Adipocyte (in vitro differentiated cells): ENCODE measurements around the gene MGME1.

Experiments used
- DNase-seq: peaks from one replicate; pipeline ENCODE4 v3.0.0-alpha.2; 2015; ENCODE audit warnings: low read depth
- H3K27me3 ChIP-seq: replicated peaks from 2 replicates; pipeline ENCODE4 v1.7.0; 2013; ENCODE audit warnings: mild to moderate bottlenecking, low read length, moderate library complexity; ENCODE audit not compliant: control insufficient read depth, insufficient read depth
- H3K36me3 ChIP-seq: 2 replicates; pipeline ENCODE4 v1.7.0; 2013; ENCODE audit warnings: low read length, mild to moderate bottlenecking, moderate library complexity; ENCODE audit not compliant: control insufficient read depth, insufficient read depth, severe bottlenecking
- H3K4me1 ChIP-seq: 2 replicates; pipeline ENCODE4 v1.7.0; 2013; ENCODE audit warnings: mild to moderate bottlenecking, low read length, moderate library complexity; ENCODE audit not compliant: control insufficient read depth, insufficient read depth
- H3K4me3 ChIP-seq: 2 replicates; pipeline ENCODE4 v1.7.0; 2013; ENCODE audit warnings: mild to moderate bottlenecking, low read length, moderate library complexity
- H3K9ac ChIP-seq: 2 replicates; pipeline ENCODE4 v1.7.0; 2013; ENCODE audit warnings: mild to moderate bottlenecking, low read length, moderate library complexity
- H3K9me3 ChIP-seq: 2 replicates; pipeline ENCODE4 v1.7.0; 2013; ENCODE audit warnings: mild to moderate bottlenecking, low read length, moderate library complexity; ENCODE audit not compliant: control insufficient read depth

The MGME1 gene

DNA sequence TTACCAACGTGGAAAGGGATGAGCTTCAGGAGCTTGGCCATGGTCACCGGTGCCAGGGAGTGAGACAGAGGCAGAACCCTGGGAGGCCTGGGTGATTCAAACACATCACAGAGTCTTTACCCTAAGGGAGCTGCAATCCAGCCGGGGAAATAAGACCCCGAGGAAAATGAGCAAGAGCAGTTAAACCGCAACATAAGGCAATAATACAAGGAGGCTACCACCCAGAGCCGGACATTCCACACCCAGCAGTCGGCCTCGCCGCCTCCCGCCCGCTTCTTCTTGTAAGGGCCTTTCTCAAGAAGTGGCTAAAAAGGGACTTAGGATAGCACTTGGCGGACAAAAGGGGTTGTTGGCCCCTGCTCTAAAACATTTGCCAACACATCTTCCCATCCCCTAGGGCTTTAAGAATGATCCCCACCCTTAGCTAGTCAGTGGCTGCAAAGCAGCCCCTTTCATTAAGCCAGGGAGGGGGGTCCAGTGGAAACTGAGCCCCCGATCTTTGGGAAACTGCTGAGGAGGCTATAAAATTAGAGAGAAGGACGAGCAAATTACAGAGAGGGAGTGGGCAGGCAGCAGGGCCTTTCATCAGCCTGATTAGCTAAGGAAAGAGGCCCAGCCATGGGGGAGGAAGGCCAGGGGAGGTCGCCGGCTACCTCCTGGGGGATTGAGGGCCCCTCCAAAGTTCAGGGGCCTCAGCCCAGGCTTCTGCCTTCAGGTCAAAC, 34.5 kb upstream of the MGME1 start:
- H3K36me3 ChIP-seq = no peaks in the 10 kb centered on the region
- no peak overlapping the region for H3K4me3 ChIP-seq
- peak overlapping the region; percentile 20 for H3K9ac ChIP-seq
- DNase-seq = peak; percentile 71
- peaks cover 6% of the 10 kb centered on the region for H3K9me3 ChIP-seq
- H3K27me3 ChIP-seq = no peaks in the 10 kb centered on the region
- peaks cover 42% of the 10 kb centered on the region for H3K4me1 ChIP-seq

DNA sequence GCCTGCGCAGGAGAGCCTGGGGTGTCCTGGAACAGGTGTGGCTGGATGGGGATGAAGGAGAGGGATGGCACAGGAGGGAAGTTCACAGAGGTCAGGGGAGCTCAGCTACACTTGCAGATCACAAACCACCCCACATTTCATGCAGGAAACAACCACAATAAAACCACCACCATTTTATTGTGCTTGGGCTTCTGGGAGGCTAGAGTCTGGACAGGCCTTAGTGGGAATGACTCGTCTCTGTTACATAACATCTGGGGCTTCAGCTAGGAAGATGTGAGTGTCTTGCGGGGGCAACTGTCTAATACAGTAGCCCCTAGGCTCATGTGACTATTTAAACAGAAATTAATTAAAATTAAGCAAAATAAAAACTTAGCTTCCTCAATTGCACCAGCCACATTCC, 33.6 kb upstream of the MGME1 start:
- DNase-seq = no peak
- H3K9ac ChIP-seq = no peak overlapping the region
- H3K36me3 ChIP-seq = peaks cover 1% of the 10 kb centered on the region
- H3K9me3 ChIP-seq = peaks cover 6% of the 10 kb centered on the region
- no peaks in the 10 kb centered on the region for H3K27me3 ChIP-seq
- peaks cover 42% of the 10 kb centered on the region for H3K4me1 ChIP-seq
- H3K4me3 ChIP-seq = no peak overlapping the region

GRCh38 chr20:17935761-17936160, 33.1 kb upstream of the MGME1 start:
- Histone ChIP-seq H3K9me3 (peaks cover 6% of the 10 kb centered on the region), H3K4me3 (peak overlapping the region; percentile 55), H3K27me3 (no peaks in the 10 kb centered on the region), H3K4me1 (peaks cover 42% of the 10 kb centered on the region), H3K9ac (no peak overlapping the region), H3K36me3 (peaks cover 7% of the 10 kb centered on the region)
- no peak for DNase-seq

- DNase-seq = no peak
Measured at GRCh38 chr20:17936286-17936760, 32.5 kb upstream of the MGME1 start.

GRCh38 chr20:17936761-17937732, 31.8 kb upstream of the MGME1 start:
- Histone ChIP-seq H3K36me3 (peaks cover 20% of the 10 kb centered on the region), H3K9ac (peak overlapping the region; percentile 65), H3K27me3 (no peaks in the 10 kb centered on the region), H3K4me1 (peaks cover 42% of the 10 kb centered on the region), H3K9me3 (no peaks in the 10 kb centered on the region), H3K4me3 (peak overlapping the region; percentile 55)
- peak; percentile 76 for DNase-seq

More at GRCh38 chr20:17936286-17936760, 32.5 kb upstream of the MGME1 start:
- Histone ChIP-seq H3K4me1 (peaks cover 42% of the 10 kb centered on the region), H3K9ac (peak overlapping the region; percentile 65), H3K4me3 (peak overlapping the region; percentile 55), H3K9me3 (peaks cover 3% of the 10 kb centered on the region), H3K36me3 (peaks cover 13% of the 10 kb centered on the region), H3K27me3 (no peaks in the 10 kb centered on the region)

DNA sequence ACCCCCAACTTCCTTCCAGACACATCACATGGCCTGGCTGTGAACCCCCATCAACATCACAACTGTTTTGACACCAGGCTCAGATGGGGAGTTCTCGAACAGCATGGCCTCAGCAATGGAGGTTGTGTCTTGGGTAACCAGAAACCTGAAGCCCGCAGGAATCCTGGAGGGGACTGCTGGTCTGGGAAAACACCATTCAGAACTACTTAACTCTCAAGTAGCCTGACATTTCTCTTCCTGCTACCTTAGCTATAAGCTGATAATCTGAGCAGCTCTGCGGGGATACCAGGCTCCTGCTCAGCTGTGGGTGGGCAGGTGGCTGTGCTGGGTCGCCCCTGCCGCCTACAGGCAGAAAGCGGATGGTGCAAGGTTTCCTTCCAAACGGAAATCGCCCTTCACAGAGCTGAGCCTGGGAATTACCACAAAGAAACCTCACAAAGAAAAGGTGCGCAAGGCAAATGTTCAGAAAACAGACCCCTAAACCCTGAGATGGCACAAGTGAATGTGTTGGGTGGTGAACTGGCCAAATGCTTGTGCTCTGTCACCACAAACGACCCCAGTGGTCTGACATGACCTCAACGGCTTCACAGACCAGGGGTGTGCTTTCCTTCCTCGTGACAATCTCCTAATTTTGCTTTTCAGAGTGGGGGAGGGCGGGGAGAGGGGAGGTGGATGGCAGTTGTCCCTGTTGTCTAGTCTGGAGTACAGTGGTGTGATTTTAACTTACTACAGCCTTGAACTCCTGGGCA, 29.8 kb upstream of the MGME1 start:
- Histone ChIP-seq H3K9ac (peak overlapping the region; percentile 13), H3K4me3 (no peak overlapping the region), H3K36me3 (peaks cover 40% of the 10 kb centered on the region), H3K27me3 (no peaks in the 10 kb centered on the region), H3K4me1 (peaks cover 32% of the 10 kb centered on the region), H3K9me3 (no peaks in the 10 kb centered on the region)
- peak; percentile 80 for DNase-seq

GRCh38 chr20:17939622-17940223, 29.1 kb upstream of the MGME1 start:
- H3K36me3 ChIP-seq = peaks cover 45% of the 10 kb centered on the region
- H3K4me1 ChIP-seq = peaks cover 25% of the 10 kb centered on the region
- H3K9ac ChIP-seq = peak overlapping the region; percentile 13
- no peaks in the 10 kb centered on the region for H3K27me3 ChIP-seq
- DNase-seq = no peak
- no peaks in the 10 kb centered on the region for H3K9me3 ChIP-seq
- no peak overlapping the region for H3K4me3 ChIP-seq

DNA sequence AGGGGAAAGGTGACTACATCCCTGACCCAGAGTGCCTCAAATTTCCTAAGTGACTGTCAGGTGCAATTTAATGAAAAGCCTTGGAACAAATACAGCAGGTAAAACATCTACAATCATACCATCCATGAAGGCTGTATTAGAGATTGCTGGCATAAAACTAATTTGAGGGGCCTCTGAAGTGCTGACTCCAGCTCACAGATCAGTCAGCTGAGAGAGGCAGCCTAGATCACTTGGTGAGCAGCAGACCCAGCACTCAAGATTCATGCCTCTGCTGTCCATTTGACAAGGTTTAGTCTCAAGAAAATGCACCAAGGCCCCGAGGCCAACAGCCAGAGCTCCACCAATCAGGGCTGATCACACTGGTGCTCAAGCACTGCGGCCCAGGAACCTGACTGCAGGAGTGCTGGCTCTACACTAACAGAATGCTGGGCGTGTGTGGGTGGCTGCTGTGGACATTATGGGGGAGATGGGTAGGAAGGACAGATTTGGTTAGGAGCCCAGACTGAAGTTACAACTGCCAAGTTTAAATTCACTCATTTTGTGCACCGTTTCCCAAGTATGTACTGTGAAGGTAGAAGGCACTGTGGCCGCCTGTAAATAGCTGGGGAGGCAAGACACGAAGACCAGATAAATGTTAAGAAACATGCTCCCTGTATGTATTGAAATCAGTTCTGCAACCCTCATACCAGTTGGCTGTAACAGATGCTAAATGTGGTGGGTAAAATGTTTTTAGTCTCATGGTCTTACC, 28.4 kb upstream of the MGME1 start:
- H3K36me3 ChIP-seq = peaks cover 52% of the 10 kb centered on the region
- peaks cover 23% of the 10 kb centered on the region for H3K4me1 ChIP-seq
- H3K4me3 ChIP-seq = no peak overlapping the region
- H3K27me3 ChIP-seq = no peaks in the 10 kb centered on the region
- H3K9ac ChIP-seq = no peak overlapping the region
- no peak for DNase-seq
- no peaks in the 10 kb centered on the region for H3K9me3 ChIP-seq

- H3K9ac ChIP-seq = no peak overlapping the region
- peaks cover 60% of the 10 kb centered on the region for H3K36me3 ChIP-seq
- no peaks in the 10 kb centered on the region for H3K27me3 ChIP-seq
- peaks cover 18% of the 10 kb centered on the region for H3K4me1 ChIP-seq
- H3K4me3 ChIP-seq = no peak overlapping the region
- no peaks in the 10 kb centered on the region for H3K9me3 ChIP-seq
- no peak for DNase-seq
Measured at GRCh38 chr20:17941087-17941825, 27.6 kb upstream of the MGME1 start.

- Histone ChIP-seq H3K9me3 (no peaks in the 10 kb centered on the region), H3K4me1 (peaks cover 12% of the 10 kb centered on the region), H3K36me3 (peaks cover 66% of the 10 kb centered on the region)
Measured at GRCh38 chr20:17941826-17942196, 27.0 kb upstream of the MGME1 start.

More at GRCh38 chr20:17941826-17942196, 27.0 kb upstream of the MGME1 start:
- Histone ChIP-seq H3K27me3 (no peaks in the 10 kb centered on the region), H3K9ac (no peak overlapping the region), H3K4me3 (no peak overlapping the region)
- DNase-seq = no peak
